CD4-positive, alpha-beta T cell treated with Interleukin-2 at 100 ng/mL for 4 hours (primary cell): ENCODE results near the gene TSHZ2.

Experiments used
- DNase-seq: peaks from one replicate; pipeline ENCODE4 v3.0.0-alpha.2; 2020; ENCODE audit warnings: low spot score

TSHZ2 gene

GRCh38 chr20:53208110-53208832 is 236.1 kb downstream of the TSHZ2 start:
- DNase-seq: peak; percentile 18

- no peak for DNase-seq
Observed at GRCh38 chr20:53210041-53210440, 237.9 kb downstream of the TSHZ2 start.

- DNase-seq: no peak
Observed at GRCh38 chr20:53210931-53211330, 238.8 kb downstream of the TSHZ2 start.

GRCh38 chr20:53212018-53212417 is 239.9 kb downstream of the TSHZ2 start:
- no peak for DNase-seq

GRCh38 chr20:53214392-53214791 is 242.2 kb downstream of the TSHZ2 start:
- no peak for DNase-seq

- DNase-seq: peak; percentile 30
Observed at GRCh38 chr20:53215166-53215565, 243.0 kb downstream of the TSHZ2 start.

GRCh38 chr20:53216478-53216855 is 244.3 kb downstream of the TSHZ2 start:
- peak; percentile 42 for DNase-seq

- peak; percentile 79 for DNase-seq
Observed at GRCh38 chr20:53216856-53217576, 244.9 kb downstream of the TSHZ2 start.

- no peak for DNase-seq
Observed at GRCh38 chr20:53220482-53221307, 248.5 kb downstream of the TSHZ2 start.

- no peak for DNase-seq
Observed at GRCh38 chr20:53221731-53222130, 249.6 kb downstream of the TSHZ2 start.

GRCh38 chr20:53222416-53222815 is 250.3 kb downstream of the TSHZ2 start:
- DNase-seq: no peak

GRCh38 chr20:53222932-53223331 is 250.8 kb downstream of the TSHZ2 start:
- no peak for DNase-seq

GRCh38 chr20:53223626-53224172 is 251.5 kb downstream of the TSHZ2 start:
- DNase-seq: no peak

- no peak for DNase-seq
Observed at GRCh38 chr20:53224851-53225250, 252.7 kb downstream of the TSHZ2 start.

GRCh38 chr20:53226826-53227225 is 254.7 kb downstream of the TSHZ2 start:
- no peak for DNase-seq

- no peak for DNase-seq
Observed at GRCh38 chr20:53227523-53227922, 255.4 kb downstream of the TSHZ2 start.

GRCh38 chr20:53231061-53231460 is 258.9 kb downstream of the TSHZ2 start:
- DNase-seq: no peak

- DNase-seq: no peak
Observed at GRCh38 chr20:53237461-53237860, 265.3 kb downstream of the TSHZ2 start.

- no peak for DNase-seq
Observed at GRCh38 chr20:53238121-53238660, 266.0 kb downstream of the TSHZ2 start.

GRCh38 chr20:53243152-53243551 is 271.0 kb downstream of the TSHZ2 start:
- DNase-seq: no peak

GRCh38 chr20:53244711-53245110 is 272.6 kb downstream of the TSHZ2 start:
- no peak for DNase-seq

- no peak for DNase-seq
Observed at GRCh38 chr20:53245574-53245973, 273.4 kb downstream of the TSHZ2 start.
